Measurements from ENCODE around the gene NR4A1. TPM values are rescaled to one million over a fixed set of nuclear protein-coding genes. Genes with fewer than 3 reads are reported as not detected.

Gene NR4A1
- total RNA-seq, 1 experiment from 2014 or later: 25.8 TPM

- Histone ChIP-seq H3K14ac (ENCODE audit: insufficient read depth, low read length) (no peak overlapping the region), H3K79me1 (ENCODE audit: insufficient read depth, low read depth, low read length, poor library complexity, severe bottlenecking) (no peaks in the 10 kb centered on the region), H3K9ac (ENCODE audit: extremely low read depth, insufficient read length, low read length) (no peak overlapping the region), H3K9me3 (ENCODE audit: control insufficient read depth, low read depth, low read length) (no peaks in the 10 kb centered on the region), H2AFZ (ENCODE audit: low read length) (no peak overlapping the region), H4K20me1 (ENCODE audit: control insufficient read depth, insufficient read depth, insufficient read length) (no peaks in the 10 kb centered on the region), H3K4me2 (ENCODE audit: insufficient read depth, insufficient read length, low read length) (no peak overlapping the region), H3K18ac (ENCODE audit: insufficient read length, low read depth, low read length) (no peak overlapping the region), H2AK5ac (ENCODE audit: insufficient read length, low read length) (no peak overlapping the region), H3K23ac (ENCODE audit: insufficient read length, low read depth, low read length) (no peak overlapping the region), H3K79me2 (ENCODE audit: insufficient read depth, low read length) (no peaks in the 10 kb centered on the region; the same call in 1 of the 2 replicates), H2BK20ac (ENCODE audit: low read depth, low read length, poor library complexity, severe bottlenecking) (no peak overlapping the region), H2BK5ac (ENCODE audit: insufficient read length, low read length) (no peak overlapping the region), H3T11ph (ENCODE audit: low read length) (no peak overlapping the region), H3K4me1 (ENCODE audit: insufficient read depth, low read length) (no peaks in the 10 kb centered on the region), H2BK15ac (ENCODE audit: low read depth, low read length) (no peak overlapping the region), H4K8ac (replicated peaks; ENCODE audit: insufficient read length, low read depth, low read length) (no peak overlapping the region), H3K23me2 (ENCODE audit: insufficient read length, low read depth, low read length, poor library complexity, severe bottlenecking) (no peaks in the 10 kb centered on the region), H3K4ac (ENCODE audit: low read depth, low read length) (no peak overlapping the region), H3K27ac (ENCODE audit: insufficient read length, low read depth, low read length) (no peak overlapping the region), H4K5ac (ENCODE audit: insufficient read length, low read depth, low read length) (no peak overlapping the region), H3K27me3 (ENCODE audit: insufficient read depth, low read length) (no peaks in the 10 kb centered on the region), H4K91ac (ENCODE audit: insufficient read length, low read depth, low read length) (no peak overlapping the region), H2BK12ac (ENCODE audit: insufficient read length, low read depth, low read length) (no peak overlapping the region), H2BK120ac (ENCODE audit: low read depth, low read length, poor library complexity, severe bottlenecking) (no peak overlapping the region), H3K56ac (ENCODE audit: insufficient read length, low read depth, low read length) (no peak overlapping the region)
- Mint-ChIP-seq H3K4me3 (no peak overlapping the region), H3K9me3 (no peaks in the 10 kb centered on the region), H3K27ac (no peak overlapping the region), H3K27me3 (ENCODE audit: low read depth) (no peaks in the 10 kb centered on the region), H3K4me1 (peaks cover 4 to 7% of the 10 kb centered on the region in 2 experiments), H3K36me3 (ENCODE audit: insufficient read depth in 1 of 3, low read depth in 3 of 3) (peaks cover 41 to 68% (median 57%) of the 10 kb centered on the region in 3 experiments; a peak in 6 of 7 replicates)
- DNase-seq: no peak
- WGBS (ENCODE audit: extremely low coverage, insufficient read length, low lambda C conversion rate): no CpG with 5 or more reads among the region's 16 CpGs
- no peak for TF ChIP-seq CTCF (conservative IDR thresholded peaks at IDR 0.05)
Observed at GRCh38 chr12:52076811-52077210, 25.6 kb downstream of the NR4A1 start.

Data from H9 (cell line).